Ureter (tissue), 1 donor: ENCODE measurements around the gene SNW1. TPM values are rescaled to one million over a fixed set of nuclear protein-coding genes. Genes with fewer than 3 reads are reported as not detected.
A peak's percentile ranks its signal among the peaks of the same experiment; 100 is the strongest.
"Not testable (repeated sequence)": the region's sequence is repeated elsewhere in the genome, so short reads cannot be mapped to it uniquely, and the experiment has no call there.

Experiments
- DNase-seq: peaks from one replicate; pipeline ENCODE4 v3.0.0-alpha.2; 2020; ENCODE audit warnings: low spot score
- total RNA-seq: library from RNA; stranded (reverse); gene quantifications from one replicate; pipeline ENCODE4 v1.2.4, GENCODE V29; 2023
- donor health status: DM: yes; HTN: yes; CAD: no.

Gene SNW1
- 76.1 TPM for total RNA-seq

DNA sequence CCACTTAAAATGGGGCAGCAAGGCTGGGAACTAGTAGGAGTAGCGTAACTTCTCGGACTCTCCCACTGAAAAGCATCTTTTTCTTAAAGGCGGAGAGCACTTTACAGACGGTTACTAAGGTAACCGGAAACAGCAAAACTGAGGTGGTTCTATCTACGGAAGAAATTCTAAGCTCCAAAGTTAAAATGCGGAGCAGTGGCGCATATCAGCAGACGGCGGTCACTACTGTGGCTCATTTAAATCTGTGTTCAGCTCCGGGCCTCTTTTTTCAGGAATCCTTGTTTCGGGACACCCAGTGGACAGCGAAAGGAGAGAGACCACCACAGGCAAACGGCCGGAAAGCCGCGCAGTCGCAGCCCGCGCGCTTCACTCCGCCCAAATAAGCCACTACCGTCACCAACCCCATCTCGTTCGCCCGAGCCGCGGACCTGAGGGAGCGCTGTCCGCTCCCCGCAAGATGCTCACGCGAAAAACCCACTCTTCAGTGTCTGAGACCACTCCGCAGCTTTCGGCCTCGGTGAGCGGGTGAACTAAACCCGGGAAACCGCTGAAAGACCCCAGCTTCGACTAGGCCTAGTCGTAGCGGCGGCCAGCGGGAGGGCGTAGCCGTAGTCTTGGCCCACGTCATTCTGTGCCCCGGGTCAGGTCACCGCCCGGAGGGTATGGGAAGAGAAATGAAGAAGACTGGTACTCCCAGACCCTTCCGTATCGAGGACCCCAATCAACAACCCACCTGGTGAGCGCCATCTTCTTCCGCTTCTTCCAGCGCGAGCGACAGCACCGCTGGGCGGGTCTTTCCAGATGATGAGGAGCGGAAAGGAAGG is at the start of gene SNW1:
SNW1 (minus strand) TSS at position 776 of the 824 bp plus-strand sequence; CDS start at position 747, 29 bp downstream.
- peak; percentile 93 for DNase-seq

- no peak for DNase-seq
Observed at GRCh38 chr14:77809011-77809410, 48.1 kb upstream of the SNW1 start.

GRCh38 chr14:77808250-77808649 is 47.3 kb upstream of the SNW1 start:
- no peak for DNase-seq

- DNase-seq, result no peak
Observed at GRCh38 chr14:77805706-77806105, 44.8 kb upstream of the SNW1 start.

GRCh38 chr14:77804592-77804991 is 43.6 kb upstream of the SNW1 start:
- DNase-seq, result no peak

GRCh38 chr14:77800814-77801213 is 39.9 kb upstream of the SNW1 start:
- DNase-seq, result no peak

GRCh38 chr14:77799863-77800730 is 39.1 kb upstream of the SNW1 start, which contains the start of gene ADCK1:
Gene ADCK1, plus strand, starts transcription at chr14:77800109. Its CDS starts 18,870 bp downstream, at chr14:77818979.
- peak; percentile 88 for DNase-seq

- not testable (repeated sequence) for DNase-seq
Observed at GRCh38 chr14:77799456-77799855, 38.5 kb upstream of the SNW1 start.

DNA sequence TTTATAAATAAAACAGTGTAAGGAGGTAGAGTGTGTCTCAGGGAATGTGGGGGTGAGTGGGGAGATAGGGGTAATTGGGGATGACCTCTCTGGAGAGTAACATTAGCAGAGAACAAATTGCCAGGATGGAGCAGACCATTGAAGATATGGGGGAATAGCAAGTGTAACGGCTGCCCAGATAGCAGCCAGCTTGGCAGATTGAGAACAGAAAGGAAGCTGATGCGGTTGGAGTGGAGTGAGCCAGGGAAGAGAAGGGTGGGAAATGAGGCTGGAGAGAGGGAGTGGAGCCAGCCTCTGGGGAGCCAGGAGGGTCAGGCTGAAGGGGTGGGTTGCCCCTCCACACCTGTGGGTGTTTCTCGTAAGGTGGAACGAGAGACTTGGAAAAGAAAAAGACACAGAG is 33.4 kb upstream of the SNW1 start:
- DNase-seq, result no peak

- DNase-seq, result not testable (repeated sequence)
Observed at GRCh38 chr14:77793255-77793654, 32.3 kb upstream of the SNW1 start.

- no peak for DNase-seq
Observed at GRCh38 chr14:77791225-77791600, 30.3 kb upstream of the SNW1 start.

DNA sequence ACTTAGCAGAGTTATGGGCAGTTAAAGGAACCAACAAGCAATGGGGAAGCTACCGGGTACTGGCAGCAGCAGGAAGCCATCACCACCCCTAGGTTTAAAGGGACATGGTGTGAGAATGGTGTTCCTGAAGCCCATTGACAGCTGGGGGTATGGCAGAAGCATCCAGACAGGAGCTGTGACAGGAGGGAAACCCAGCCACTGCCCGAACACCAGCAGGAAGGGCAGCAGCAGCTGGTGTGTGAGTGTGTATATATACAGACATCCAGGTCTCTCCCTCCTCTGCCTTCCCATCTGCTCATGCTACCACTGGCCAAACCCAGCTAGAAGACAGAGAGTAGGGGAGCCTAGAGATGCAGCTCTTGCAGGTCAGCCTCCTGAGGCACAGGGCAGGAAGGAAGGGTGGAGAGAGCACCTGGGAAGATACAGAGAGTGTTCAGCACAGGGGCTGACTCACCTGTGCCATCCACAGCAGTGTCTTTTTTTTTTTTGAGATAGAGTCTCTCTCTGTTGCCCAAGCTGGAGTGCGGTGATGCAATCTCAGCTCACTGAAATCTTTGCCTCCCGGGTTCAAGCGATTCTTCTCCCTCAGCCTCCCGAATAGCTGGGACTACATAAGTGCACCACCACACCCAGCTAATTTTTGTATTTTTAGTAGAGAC is 29.7 kb upstream of the SNW1 start:
- DNase-seq, result no peak

GRCh38 chr14:77786148-77786547 is 25.2 kb upstream of the SNW1 start:
- DNase-seq, result no peak

GRCh38 chr14:77782202-77782601 is 21.2 kb upstream of the SNW1 start:
- no peak for DNase-seq

GRCh38 chr14:77773966-77774365 is 13.0 kb upstream of the SNW1 start:
- not testable (repeated sequence) for DNase-seq

DNA sequence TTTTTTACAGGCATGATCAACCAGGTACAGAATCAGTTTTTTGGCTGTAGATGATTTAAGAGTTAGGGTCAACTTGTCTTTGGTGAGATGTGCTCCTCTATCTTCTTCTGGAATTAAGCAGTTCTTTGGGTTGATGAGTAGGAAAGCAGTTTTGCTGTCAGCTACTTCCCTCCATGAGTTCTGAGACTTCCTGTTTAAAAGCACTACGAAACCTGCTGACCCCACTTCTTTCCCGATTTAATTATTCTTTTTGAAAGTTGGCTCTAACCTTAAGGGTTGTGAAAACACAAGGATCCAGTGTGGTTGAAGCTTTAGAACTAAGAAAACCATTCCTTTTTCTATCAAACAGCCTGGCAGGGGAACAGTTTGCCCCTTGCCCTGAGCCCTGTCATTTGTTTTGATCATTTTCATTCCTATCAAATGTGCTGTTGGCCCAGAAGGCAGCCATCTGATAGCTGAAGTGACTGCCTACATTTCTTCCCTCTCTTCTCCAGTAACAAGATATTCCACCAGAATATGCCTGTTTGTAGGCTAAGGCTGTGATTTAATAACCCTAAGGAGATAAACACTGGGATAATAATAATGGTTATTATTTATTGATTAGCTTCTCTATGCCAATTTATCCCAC is 7.6 kb upstream of the SNW1 start:
- DNase-seq, result not testable (repeated sequence)

- no peak for DNase-seq
Observed at GRCh38 chr14:77763978-77764377, 3.0 kb upstream of the SNW1 start.

DNA sequence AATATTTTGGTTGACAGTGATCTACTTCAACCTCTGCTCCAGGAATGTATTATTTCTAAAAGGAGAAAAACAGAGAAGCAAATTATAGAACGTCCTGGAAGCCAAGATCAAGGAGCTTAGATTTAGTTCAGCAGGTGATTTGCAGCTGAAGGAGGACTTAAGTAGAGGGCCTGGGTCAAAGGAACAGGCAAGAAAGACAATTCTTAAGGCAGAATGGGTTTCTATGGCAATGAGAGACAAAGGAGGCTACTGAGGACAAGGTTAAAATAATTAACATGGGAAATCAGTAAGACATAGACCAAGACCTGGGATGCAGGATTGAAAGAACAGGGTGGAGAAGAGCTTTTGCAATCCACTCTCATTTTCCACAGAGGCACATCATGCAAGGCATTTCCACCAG is 2.4 kb upstream of the SNW1 start:
- no peak for DNase-seq

DNA sequence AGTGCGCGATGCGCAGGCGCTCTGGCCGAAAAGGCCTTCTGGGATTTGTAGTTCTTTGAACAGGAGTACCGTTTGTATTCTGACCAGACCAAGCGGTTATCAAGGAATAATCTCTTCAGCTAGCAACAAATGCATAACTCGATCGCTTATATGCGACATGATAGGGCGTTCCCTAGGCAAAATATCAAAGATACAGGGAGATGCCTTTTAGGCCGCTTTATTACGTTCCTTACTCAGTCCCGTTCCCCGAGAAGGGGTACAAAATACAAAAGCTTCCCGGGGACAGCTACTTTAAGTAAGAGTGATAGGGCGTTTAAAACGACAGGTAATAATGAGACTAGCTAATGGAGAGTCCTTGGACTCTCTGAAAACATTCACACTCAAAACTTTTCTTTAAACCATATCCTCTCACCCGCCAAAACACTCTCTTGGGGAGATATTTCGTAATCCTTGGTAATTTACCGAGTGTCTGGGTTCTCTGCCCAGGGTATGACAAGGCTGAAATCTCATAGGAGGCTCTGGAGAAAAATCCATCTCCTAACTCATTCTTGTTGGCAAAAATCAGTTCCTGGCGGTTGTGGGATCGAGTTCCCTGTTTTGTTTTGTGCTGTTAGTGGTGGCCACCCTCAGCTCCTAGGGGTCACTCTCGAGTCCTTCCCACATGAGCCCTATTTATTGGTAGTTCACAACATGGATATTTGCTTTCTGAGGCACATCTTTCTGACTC is 412 bp upstream of the SNW1 start:
- DNase-seq, result peak; percentile 48

- DNase-seq, result no peak
Observed at GRCh38 chr14:77752799-77753516, 8.0 kb downstream of the SNW1 start.
